ELF-1 (cell line): ENCODE data around the gene TMEM269.
"Not testable (repeated sequence)": the region's sequence is repeated elsewhere in the genome, so short reads cannot be mapped to it uniquely, and the experiment has no call there.

Experiments
- DNase-seq: peaks from one replicate; pipeline ENCODE4 v3.0.0-alpha.2; 2016; ENCODE audit warnings: low read depth, low spot score

Gene TMEM269

DNA sequence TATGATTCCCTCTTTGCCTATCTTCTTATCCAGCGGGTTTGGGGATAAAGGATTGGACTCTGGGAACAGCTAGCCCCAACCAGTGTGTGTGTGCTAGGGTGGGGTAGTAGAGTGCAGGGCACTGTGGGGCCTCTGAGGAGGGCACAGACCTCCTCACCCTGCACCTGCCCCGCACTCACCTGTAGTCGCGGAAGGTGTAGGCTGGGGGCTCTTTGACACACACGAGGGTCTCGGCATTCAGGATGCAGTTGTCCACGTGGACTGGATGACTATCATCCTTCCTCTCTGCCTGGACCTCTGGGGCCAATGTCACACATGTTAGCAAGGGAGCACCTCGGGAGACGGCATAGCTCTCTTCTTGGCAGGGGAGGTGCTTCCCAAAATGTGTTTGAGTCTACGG lies 36.8 kb upstream of the TMEM269 start:
- DNase-seq, result no peak

GRCh38 chr1:42748461-42749410 lies 36.1 kb upstream of the TMEM269 start:
- DNase-seq, result no peak

DNA sequence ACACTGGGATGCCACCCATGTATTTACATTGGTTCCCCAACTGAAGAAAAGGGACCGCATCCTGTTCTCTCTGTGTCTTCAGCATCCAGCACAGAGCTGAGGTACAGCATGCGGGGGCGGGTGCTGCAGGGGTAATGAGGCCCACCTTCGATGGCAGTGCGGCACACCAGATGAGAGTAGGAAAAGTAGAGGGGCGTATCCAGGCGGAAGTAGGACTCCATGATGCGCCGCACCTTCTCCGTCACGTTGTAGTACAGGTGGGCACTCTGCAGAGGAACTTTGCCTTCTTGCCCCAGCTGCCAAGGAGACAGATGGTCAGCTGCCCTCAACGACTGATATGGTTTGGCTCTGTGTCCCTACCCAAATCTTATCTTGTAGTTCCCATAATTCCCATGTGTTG lies 34.8 kb upstream of the TMEM269 start:
- DNase-seq, result no peak

DNA sequence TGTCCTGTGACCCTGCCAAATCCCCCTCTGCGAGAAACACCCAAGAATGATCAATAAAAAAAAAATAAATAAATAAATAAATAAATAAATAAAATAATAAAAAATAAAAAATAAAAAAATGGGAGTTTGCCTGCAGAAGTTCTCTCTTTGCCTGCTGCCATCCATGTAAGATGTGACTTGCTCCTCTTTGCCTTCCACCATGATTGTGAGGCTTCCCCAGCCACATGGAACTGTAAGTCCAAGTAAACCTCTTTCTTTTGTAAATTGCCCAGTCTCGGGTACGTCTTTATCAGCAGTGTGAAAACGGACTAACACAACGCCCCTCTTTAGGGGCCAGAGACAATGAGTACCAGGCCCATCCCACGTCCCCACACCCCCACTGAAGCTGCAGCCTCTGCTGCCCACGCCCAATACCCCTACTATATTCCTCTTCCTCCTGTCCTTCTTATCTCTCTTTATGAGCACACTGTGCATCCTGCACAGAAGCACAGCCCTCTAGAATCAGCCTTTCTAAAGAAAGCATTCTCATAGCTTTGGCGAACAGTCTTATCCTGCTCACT lies 33.2 kb upstream of the TMEM269 start:
- DNase-seq, result not testable (repeated sequence)

GRCh38 chr1:42752284-42752683 lies 32.5 kb upstream of the TMEM269 start:
- DNase-seq, result no peak

GRCh38 chr1:42753070-42753469 lies 31.7 kb upstream of the TMEM269 start:
- DNase-seq, result no peak

DNA sequence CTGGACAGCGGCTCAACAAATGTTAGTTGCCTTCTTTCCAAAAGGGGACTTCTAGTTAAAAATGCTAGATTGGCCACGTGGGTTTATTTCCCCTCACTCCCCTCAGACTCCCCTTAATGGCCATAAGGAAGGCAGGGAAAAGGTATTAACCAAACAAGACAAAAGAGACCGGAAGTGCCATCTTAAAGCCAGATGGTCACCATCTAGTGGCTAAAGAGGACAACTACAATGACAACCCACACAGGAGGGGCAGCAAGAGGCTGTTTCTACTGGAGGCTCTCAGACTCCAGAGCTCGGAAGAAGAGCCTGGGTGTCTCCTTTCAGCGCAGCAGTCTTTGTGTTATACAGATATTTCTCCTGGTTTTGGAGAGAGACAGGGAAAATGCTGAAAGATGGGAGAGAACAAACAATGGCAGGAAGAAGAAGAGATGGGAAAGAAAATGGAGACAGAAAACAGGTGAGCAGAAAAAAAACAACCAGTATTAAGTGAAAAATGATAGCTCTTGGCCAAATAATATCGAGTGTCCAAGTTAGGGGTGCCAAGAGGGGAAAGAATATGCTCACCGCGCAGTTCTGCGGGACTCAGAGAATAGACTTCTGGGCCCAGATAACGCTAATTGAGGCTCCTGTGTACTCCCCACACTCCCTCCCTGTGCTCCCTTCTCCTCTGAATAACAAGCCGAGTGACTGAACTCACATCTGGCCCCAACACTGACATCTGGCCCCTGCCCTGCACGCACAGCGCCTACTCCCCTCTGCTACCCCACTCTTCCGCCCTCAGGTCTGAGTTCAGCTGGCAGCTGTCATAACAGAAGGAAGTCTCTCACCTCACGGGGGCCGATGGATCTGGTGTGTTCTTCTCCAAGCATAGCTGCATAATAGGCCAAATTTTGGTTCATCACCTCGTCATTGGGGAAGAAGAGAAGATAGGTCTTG lies 27.6 kb upstream of the TMEM269 start:
- peak; percentile 70 for DNase-seq

GRCh38 chr1:42757892-42758275 lies 26.9 kb upstream of the TMEM269 start:
- no peak for DNase-seq

GRCh38 chr1:42758641-42759040 lies 26.1 kb upstream of the TMEM269 start:
- DNase-seq, result no peak

DNA sequence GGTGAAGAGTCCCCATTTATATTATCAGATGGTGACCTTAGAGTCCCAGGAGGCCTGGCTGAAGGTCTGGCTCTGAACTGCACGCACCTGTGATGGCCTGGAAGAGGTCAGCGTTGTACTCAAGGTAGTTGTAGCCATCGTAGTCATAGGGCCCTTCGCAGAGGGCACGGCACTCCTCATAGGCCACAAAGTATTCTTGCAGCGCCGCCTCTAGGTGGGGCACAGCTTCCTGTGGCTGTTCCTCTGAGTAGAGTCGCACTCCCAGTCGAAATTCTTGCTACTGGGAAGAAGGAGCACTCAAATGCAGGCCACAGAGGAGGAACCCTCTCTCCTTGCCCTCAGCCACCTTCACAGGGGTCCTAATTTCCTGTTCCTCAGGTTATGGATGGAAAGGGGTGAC lies 25.7 kb upstream of the TMEM269 start:
- DNase-seq, result peak; percentile 45

GRCh38 chr1:42761567-42761966 lies 23.2 kb upstream of the TMEM269 start:
- no peak for DNase-seq

DNA sequence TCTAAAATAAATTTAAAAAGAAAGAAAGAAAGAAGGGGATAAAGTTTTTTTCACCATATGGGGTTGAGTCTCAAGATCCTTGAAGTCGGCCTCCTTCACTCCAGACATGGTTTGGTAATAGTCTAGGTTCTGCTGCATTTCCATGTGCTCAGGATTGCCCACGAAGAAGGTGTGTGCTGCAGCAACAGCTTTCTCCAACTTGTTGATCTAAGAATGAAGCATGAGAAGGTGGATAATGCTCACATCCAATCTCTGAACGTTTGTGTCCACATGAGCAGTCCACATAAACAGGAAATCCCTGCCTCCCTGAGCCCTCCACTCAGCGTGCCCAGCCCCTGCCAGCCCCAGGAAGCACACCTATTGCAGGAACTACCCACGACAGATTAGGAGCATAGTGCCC lies 22.5 kb upstream of the TMEM269 start:
- no peak for DNase-seq

DNA sequence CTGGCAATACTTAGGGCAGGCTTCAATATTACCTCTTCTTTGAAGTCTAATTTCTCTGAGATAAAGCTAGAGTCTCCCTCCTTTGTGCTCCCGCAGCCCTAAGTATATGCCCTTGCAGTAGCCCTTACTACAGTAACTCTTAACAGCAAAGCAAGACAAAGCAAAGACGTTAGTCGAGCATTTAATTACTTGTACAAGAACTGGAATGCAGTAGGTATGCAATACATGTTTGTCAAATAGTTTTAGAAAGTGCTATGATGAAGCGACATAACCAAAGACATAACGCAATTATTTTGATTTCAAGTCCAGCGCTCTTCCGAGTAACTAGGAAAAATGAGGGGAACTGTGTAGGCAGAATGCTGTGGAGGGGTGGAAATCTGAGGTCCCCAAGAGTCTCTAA lies 19.5 kb upstream of the TMEM269 start:
- DNase-seq, result no peak

DNA sequence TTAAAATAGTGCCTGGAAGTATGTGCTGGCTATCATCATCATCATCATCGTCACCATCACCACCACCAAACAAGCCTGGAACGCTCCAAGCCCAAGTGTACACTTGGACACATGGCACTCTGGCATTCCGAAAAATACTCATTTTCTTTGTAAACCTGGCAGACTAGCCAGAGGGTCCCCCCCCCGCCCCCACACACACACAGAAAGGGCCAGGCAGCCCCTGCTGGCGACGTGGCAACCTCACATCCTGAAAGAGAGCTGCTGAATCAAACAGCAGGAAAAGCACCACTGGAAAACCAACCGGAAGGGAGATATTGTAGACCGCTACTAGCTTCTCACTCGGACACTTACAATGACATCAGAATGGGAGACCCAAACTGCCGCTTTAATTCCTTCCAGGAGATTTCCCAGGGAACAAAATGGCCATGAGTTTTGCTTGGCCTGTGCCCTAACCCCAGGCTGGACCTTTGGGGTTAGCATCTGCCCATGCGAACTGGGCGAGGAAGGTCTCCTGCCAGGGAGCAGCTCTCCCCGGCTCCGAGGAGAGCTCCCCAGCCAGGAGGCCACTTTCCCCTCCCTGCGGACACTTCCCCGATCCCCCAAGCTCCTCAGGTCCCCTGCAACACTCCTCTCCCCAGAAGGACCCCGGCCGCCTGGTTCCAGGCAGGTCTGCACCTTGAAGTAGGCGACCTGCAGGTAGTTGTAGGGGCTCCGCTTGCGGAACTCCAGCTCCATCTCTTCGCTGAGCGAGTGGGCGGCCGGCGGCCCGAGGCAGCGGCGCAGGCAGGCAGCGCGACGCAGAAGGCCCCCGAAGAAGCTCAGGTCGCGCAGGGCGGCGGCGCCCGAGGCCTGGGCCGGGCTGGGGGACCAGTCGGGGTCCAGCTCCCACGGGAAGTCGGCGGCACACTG lies 18.7 kb upstream of the TMEM269 start:
- DNase-seq, result peak; percentile 79

- peak; percentile 100 for DNase-seq
These were observed 17.9 kb upstream of the TMEM269 start, which contains the start of the genes C1orf50 and P3H1 for GRCh38 chr1:42766741-42767509. C1orf50 (plus strand) TSS chr1:42767249; CDS start chr1:42767312, 63 bp downstream. P3H1 (minus strand) TSS chr1:42767028; CDS start chr1:42766971, 57 bp downstream.

- no peak for DNase-seq
These were observed 17.2 kb upstream of the TMEM269 start for GRCh38 chr1:42767510-42768000.

GRCh38 chr1:42768172-42768571 lies 16.6 kb upstream of the TMEM269 start:
- no peak for DNase-seq

- DNase-seq, result no peak
These were observed 15.0 kb upstream of the TMEM269 start for GRCh38 chr1:42769811-42770210.

- no peak for DNase-seq
These were observed 11.4 kb upstream of the TMEM269 start for GRCh38 chr1:42773420-42773819.
